Cardiac muscle cell (in vitro differentiated cells and primary cell): ENCODE measurements around the gene PTPRT. TPM values are rescaled to one million over a fixed set of nuclear protein-coding genes. Genes with fewer than 3 reads are reported as not detected.

Source experiments
- DNase-seq, 2 donors: peaks; one replicate each; pipeline versions ENCODE4 v3.0.0 to v3.0.0-alpha.2; 2010 to 2017; ENCODE audit warnings: low read depth in 1 of 2, low spot score in 1 of 2
- H3K27ac ChIP-seq: fragments of 200-600 bp; sonication (generic); 2 replicates; pipeline ENCODE4 v1.5.1; 2016
- H3K27me3 ChIP-seq: fragments of 200-600 bp; sonication (generic); 2 replicates; pipeline ENCODE4 v1.6.0; 2016; ENCODE audit warnings: control low read depth
- H3K36me3 ChIP-seq: fragments of 200-600 bp; sonication (generic); 2 replicates; pipeline ENCODE4 v1.5.1; 2016; ENCODE audit warnings: control low read depth
- H3K4me1 ChIP-seq: fragments of 200-600 bp; sonication (generic); 2 replicates; pipeline ENCODE4 v1.8.1; 2017; ENCODE audit warnings: low read depth, mild to moderate bottlenecking, mixed run types
- H3K4me3 ChIP-seq: fragments of 200-600 bp; sonication (generic); 2 replicates; pipeline ENCODE4 v1.5.1; 2016; ENCODE audit warnings: mild to moderate bottlenecking
- H3K9me3 ChIP-seq: fragments of 200-600 bp; sonication (generic); 2 replicates; pipeline ENCODE4 v1.5.1; 2017; ENCODE audit warnings: low read depth, mild to moderate bottlenecking, control low read depth
- polyA plus RNA-seq: library from polyadenylated mRNA; unstranded; fragments of >200 nt; fragmentation: Nextera tagmentation; extraction: Ambion mirVana; gene quantifications from 2 replicates; pipeline ENCODE4 v1.2.1, GENCODE V29; 2016
- total RNA-seq: library from RNA; depleted of rRNA; stranded (reverse); fragments of >200 nt; gene quantifications from 2 replicates; pipeline ENCODE4 v1.2.3, GENCODE V29; 2016
- TF ChIP-seq, protein P1 (sequence below): IDR thresholded peaks from 2 replicates; pipeline ENCODE4 v1.5.1; 2012; ENCODE audit warnings: low read depth, mild to moderate bottlenecking, low read length

Gene PTPRT
- total and polyA plus RNA-seq, 2 experiments from 2014 or later: 0.30 to 1.4 TPM

- no peaks in the 10 kb centered on the region for H3K27me3 ChIP-seq
- no peaks in the 10 kb centered on the region for H3K4me1 ChIP-seq
- TF ChIP-seq, protein P1, sequence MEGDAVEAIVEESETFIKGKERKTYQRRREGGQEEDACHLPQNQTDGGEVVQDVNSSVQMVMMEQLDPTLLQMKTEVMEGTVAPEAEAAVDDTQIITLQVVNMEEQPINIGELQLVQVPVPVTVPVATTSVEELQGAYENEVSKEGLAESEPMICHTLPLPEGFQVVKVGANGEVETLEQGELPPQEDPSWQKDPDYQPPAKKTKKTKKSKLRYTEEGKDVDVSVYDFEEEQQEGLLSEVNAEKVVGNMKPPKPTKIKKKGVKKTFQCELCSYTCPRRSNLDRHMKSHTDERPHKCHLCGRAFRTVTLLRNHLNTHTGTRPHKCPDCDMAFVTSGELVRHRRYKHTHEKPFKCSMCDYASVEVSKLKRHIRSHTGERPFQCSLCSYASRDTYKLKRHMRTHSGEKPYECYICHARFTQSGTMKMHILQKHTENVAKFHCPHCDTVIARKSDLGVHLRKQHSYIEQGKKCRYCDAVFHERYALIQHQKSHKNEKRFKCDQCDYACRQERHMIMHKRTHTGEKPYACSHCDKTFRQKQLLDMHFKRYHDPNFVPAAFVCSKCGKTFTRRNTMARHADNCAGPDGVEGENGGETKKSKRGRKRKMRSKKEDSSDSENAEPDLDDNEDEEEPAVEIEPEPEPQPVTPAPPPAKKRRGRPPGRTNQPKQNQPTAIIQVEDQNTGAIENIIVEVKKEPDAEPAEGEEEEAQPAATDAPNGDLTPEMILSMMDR: no peak
- H3K4me3 ChIP-seq: no peak overlapping the region
- H3K36me3 ChIP-seq: no peaks in the 10 kb centered on the region
- no peaks in the 10 kb centered on the region for H3K9me3 ChIP-seq
- H3K27ac ChIP-seq: no peak overlapping the region
- DNase-seq: no peak
Observed at GRCh38 chr20:43095034-43095433, 94.7 kb downstream of the PTPRT start.

DNA sequence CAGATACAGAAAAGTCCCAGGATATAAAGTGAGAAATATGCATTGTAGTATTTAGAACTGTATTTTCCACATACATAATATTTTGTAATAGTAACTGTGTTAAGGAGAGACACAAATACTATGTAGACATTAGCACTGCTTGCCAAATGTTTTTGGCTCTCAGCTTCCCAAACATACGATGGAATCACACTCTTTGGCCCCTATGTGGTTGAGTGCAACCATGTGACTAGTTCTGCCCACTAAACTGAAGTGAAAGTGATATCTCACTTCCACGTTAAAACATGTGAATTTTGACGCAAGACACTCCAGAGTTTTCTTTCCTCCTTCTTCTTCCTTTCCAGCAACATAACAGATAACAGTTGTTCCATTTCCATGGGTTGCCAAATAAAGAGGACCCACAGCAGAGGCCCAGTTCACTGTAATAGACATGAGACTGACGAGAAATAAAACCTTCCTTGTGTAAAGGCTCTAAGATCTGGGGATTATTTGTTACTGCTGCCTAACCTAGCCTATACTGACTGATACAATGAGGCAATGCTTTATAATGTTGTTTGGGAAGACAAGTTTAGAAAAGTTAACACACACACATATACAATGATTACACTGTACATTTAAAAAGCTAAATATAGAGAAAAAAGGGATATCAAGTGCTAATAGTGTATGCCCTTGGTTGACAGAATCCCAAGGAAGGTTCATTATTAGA, 97.2 kb downstream of the PTPRT start:
- no peak overlapping the region for H3K27ac ChIP-seq

GRCh38 chr20:43068482-43068881, 121.2 kb downstream of the PTPRT start:
- Histone ChIP-seq H3K27ac (no peak overlapping the region), H3K36me3 (no peaks in the 10 kb centered on the region), H3K9me3 (no peaks in the 10 kb centered on the region), H3K27me3 (no peaks in the 10 kb centered on the region), H3K4me3 (no peak overlapping the region), H3K4me1 (no peaks in the 10 kb centered on the region)
- TF ChIP-seq, protein P1: no peak
- no peak for DNase-seq

More for the DNA sequence above, 97.2 kb downstream of the PTPRT start:
- TF ChIP-seq, protein P1: no peak
- Histone ChIP-seq H3K4me3 (no peak overlapping the region), H3K27me3 (no peaks in the 10 kb centered on the region), H3K4me1 (no peaks in the 10 kb centered on the region), H3K36me3 (no peaks in the 10 kb centered on the region), H3K9me3 (no peaks in the 10 kb centered on the region)
- DNase-seq: no peak

DNA sequence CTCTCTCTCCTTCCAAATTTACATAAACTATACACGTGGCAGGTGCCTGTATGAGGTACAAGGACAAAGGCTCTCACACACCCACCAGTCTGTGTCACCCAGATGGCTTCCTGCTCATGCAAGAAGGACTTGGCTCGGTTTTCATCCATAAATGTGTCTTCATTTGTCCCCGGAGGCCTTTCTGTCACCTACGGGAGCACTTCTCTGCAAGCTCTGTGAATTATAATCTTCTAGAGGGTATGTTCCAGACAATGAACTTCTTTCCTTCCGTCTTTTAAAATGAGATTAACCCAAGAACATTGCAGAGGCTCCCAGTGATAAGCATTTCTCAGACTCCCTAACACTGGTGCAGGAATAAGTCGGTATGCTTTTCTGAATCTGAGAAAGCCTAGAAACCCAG, 123.6 kb downstream of the PTPRT start:
- H3K27ac ChIP-seq: no peak overlapping the region
- H3K27me3 ChIP-seq: no peaks in the 10 kb centered on the region
- H3K4me3 ChIP-seq: no peak overlapping the region
- H3K36me3 ChIP-seq: no peaks in the 10 kb centered on the region
- TF ChIP-seq, protein P1: no peak
- no peaks in the 10 kb centered on the region for H3K9me3 ChIP-seq
- DNase-seq: no peak
- H3K4me1 ChIP-seq: no peaks in the 10 kb centered on the region

- no peak for DNase-seq
- Histone ChIP-seq H3K36me3 (no peaks in the 10 kb centered on the region), H3K9me3 (no peaks in the 10 kb centered on the region), H3K27ac (no peak overlapping the region), H3K27me3 (no peaks in the 10 kb centered on the region), H3K4me3 (no peak overlapping the region), H3K4me1 (no peaks in the 10 kb centered on the region)
- TF ChIP-seq, protein P1: no peak
Observed at GRCh38 chr20:43065299-43065698, 124.4 kb downstream of the PTPRT start.
